ENCODE results near the gene MEGF6.
A peak's percentile ranks its signal among the peaks of the same experiment; 100 is the strongest.
"Not testable (repeated sequence)": the region's sequence is repeated elsewhere in the genome, so short reads cannot be mapped to it uniquely, and the experiment has no call there.

MEGF6 gene

GRCh38 chr1:3626025-3626424 lies 14.7 kb upstream of the MEGF6 start:
- no peak for DNase-seq

- no peak for DNase-seq
Observed at GRCh38 chr1:3625151-3625907, 14.0 kb upstream of the MEGF6 start.

GRCh38 chr1:3624200-3625136 lies 13.2 kb upstream of the MEGF6 start, which contains the start of gene TPRG1L:
TSS of gene TPRG1L (plus strand) at chr1:3625015. CDS start at chr1:3625073, 58 bp downstream.
- DNase-seq = peak; percentile 94 to 97

- no peak for DNase-seq
Observed at GRCh38 chr1:3623441-3624199, 12.3 kb upstream of the MEGF6 start.

- DNase-seq = not testable (repeated sequence)
Observed at GRCh38 chr1:3622102-3622501, 10.8 kb upstream of the MEGF6 start.

- not testable (repeated sequence) for DNase-seq
Observed at GRCh38 chr1:3621151-3621671, 9.9 kb upstream of the MEGF6 start.

GRCh38 chr1:3620708-3621107 lies 9.4 kb upstream of the MEGF6 start:
- DNase-seq = no peak

- peak; percentile 18 to 54 for DNase-seq
Observed at GRCh38 chr1:3618881-3619671, 7.8 kb upstream of the MEGF6 start.

GRCh38 chr1:3618531-3618880 lies 7.2 kb upstream of the MEGF6 start:
- DNase-seq = no peak

- no peak for DNase-seq
Observed at GRCh38 chr1:3617806-3618345, 6.6 kb upstream of the MEGF6 start.

GRCh38 chr1:3616861-3617260 lies 5.6 kb upstream of the MEGF6 start:
- no peak for DNase-seq

- no peak for DNase-seq
Observed at GRCh38 chr1:3614755-3615742, 3.7 kb upstream of the MEGF6 start.

GRCh38 chr1:3612123-3612522 lies 815 bp upstream of the MEGF6 start:
- no peak for DNase-seq

- no peak for DNase-seq
Observed at GRCh38 chr1:3610527-3611169, 660 bp downstream of the MEGF6 start.

- DNase-seq = no peak
Observed at GRCh38 chr1:3609769-3610526, 1.4 kb downstream of the MEGF6 start.

- no peak for DNase-seq
Observed at GRCh38 chr1:3609016-3609768, 2.1 kb downstream of the MEGF6 start.

GRCh38 chr1:3608154-3608553 lies 3.2 kb downstream of the MEGF6 start:
- no peak for DNase-seq

- DNase-seq = no peak
Observed at GRCh38 chr1:3607703-3608065, 3.6 kb downstream of the MEGF6 start.
